Esophagus muscularis mucosa (tissue), 4 donors: Measurements from ENCODE around the gene PSME1. TPM values are rescaled to one million over a fixed set of nuclear protein-coding genes. Genes with fewer than 3 reads are reported as not detected.

ENCODE experiments used
- DNase-seq: peaks from one replicate; pipeline ENCODE4 v3.0.0-alpha.2; 2017; ENCODE audit errors: extremely low spot score
- H3K27ac ChIP-seq, 4 donors: fragments of 200-600 bp; sonication (generic); replicated peaks in 1 of 4; 1 replicate in 3 of 4; 2 replicates in 1 of 4; pipeline ENCODE4 v1.5.1; 2016 to 2019; ENCODE audit warnings: mild to moderate bottlenecking in 1 of 4
- H3K27me3 ChIP-seq, 4 donors: fragments of 200-600 bp; sonication (generic); one replicate each; pipeline versions ENCODE4 v1.5.1 to v1.6.0; 2016 to 2019
- H3K36me3 ChIP-seq, 4 donors: fragments of 200-600 bp; sonication (generic); one replicate each; pipeline ENCODE4 v1.5.1; 2016 to 2019
- H3K4me1 ChIP-seq, 4 donors: fragments of 200-600 bp; sonication (generic); one replicate each; pipeline ENCODE4 v1.5.1; 2016 to 2019
- H3K4me3 ChIP-seq, 4 donors: fragments of 200-600 bp; sonication (generic); 1 replicate in 2 of 4; 2 replicates in 2 of 4; pipeline ENCODE4 v1.5.1; 2016 to 2019; ENCODE audit warnings: mild to moderate bottlenecking in 4 of 4, moderate library complexity in 1 of 4
- H3K9me3 ChIP-seq, 4 donors: fragments of 200-600 bp; sonication (generic); 1 replicate in 3 of 4; 2 replicates in 1 of 4; pipeline ENCODE4 v1.5.1; 2016 to 2019
- CTCF ChIP-seq, 3 experiments: fragments of 200-600 bp in 2 of 3; fragments of 450-650 bp in 1 of 3; sonication (generic) in 2 of 3; IDR thresholded peaks; one replicate each; pipeline ENCODE4 v1.5.1; 2017 to 2019; ENCODE audit warnings: antibody characterized with exemption in 3 of 3, mild to moderate bottlenecking in 2 of 3, moderate library complexity in 1 of 3
- EP300 ChIP-seq: sonication (generic); formaldehyde crosslinking; IDR thresholded peaks from one replicate; pipeline ENCODE4 v1.6.1; 2017; ENCODE audit warnings: antibody characterized with exemption
- POLR2A ChIP-seq: fragments of 450-650 bp; IDR thresholded peaks from one replicate; pipeline ENCODE4 v1.6.1; 2017; ENCODE audit warnings: antibody characterized with exemption, moderate library complexity, mild to moderate bottlenecking, low read depth
- POLR2AphosphoS5 ChIP-seq, 2 donors: sonication (generic); formaldehyde crosslinking; IDR thresholded peaks; one replicate each; pipeline ENCODE4 v1.6.1; 2017; ENCODE audit warnings: antibody characterized with exemption in 2 of 2
- WGBS: methylation state at CpG from one replicate; pipeline ENCODE4 v1.1.5; 2018; 5-methylcytosine and 5-hydroxymethylcytosine counted together
- intact Hi-C: fragments of 100-400 bp; cut with DNase I; formaldehyde crosslinking; loops from one replicate; pipeline ENCODE4 v1.15.1; 2023
- total RNA-seq, 4 donors: library from RNA; depleted of rRNA; stranded (reverse); fragments of >200 nt; gene quantifications; one replicate each; pipeline versions ENCODE4 v1.1.0 to v1.2.1, GENCODE V29; 2016

PSME1 gene
- total RNA-seq, 4 donors from 2014 or later: 129 to 158 (median 143) TPM

- no peak for TF ChIP-seq EP300
- no peak for TF ChIP-seq POLR2A
- no peak for TF ChIP-seq POLR2AphosphoS5 (IDR thresholded peaks at IDR 0.05)
- intact Hi-C loops: no loop called here
- Histone ChIP-seq H3K27me3 (no peaks in the 10 kb centered on the region), H3K27ac (no peak overlapping the region), H3K4me1 (peaks cover 27 to 38% (median 36%) of the 10 kb centered on the region in 4 donors), H3K9me3 (no peaks in the 10 kb centered on the region), H3K4me3 (no peak overlapping the region), H3K36me3 (peaks cover 49 to 78% (median 75%) of the 10 kb centered on the region in 4 donors)
- DNase-seq: no peak
- 96% methylated on average over 11 of the region's 19 CpGs for WGBS
These were observed 48.3 kb downstream of the PSME1 start for GRCh38 chr14:24184104-24184970.

GRCh38 chr14:24185026-24185425 is 49.0 kb downstream of the PSME1 start:
- Histone ChIP-seq H3K9me3 (no peaks in the 10 kb centered on the region), H3K4me3 (no peak overlapping the region), H3K27ac (no peak overlapping the region), H3K36me3 (peaks cover 45 to 78% (median 72%) of the 10 kb centered on the region in 4 donors), H3K27me3 (no peaks in the 10 kb centered on the region), H3K4me1 (peaks cover 22 to 36% (median 34%) of the 10 kb centered on the region in 4 donors)
- no peak for DNase-seq
- TF ChIP-seq POLR2A: no peak
- no peak for TF ChIP-seq POLR2AphosphoS5 (IDR thresholded peaks at IDR 0.05)
- no peak for TF ChIP-seq CTCF (IDR thresholded peaks at IDR 0.05)
- no peak for TF ChIP-seq EP300
- intact Hi-C loops: no loop called here
- WGBS: 98% methylated on average over 7 of the region's 7 CpGs

GRCh38 chr14:24185741-24186140 is 49.7 kb downstream of the PSME1 start:
- no peak for TF ChIP-seq CTCF (IDR thresholded peaks at IDR 0.05)
- no peak for TF ChIP-seq POLR2AphosphoS5 (IDR thresholded peaks at IDR 0.05)
- no peak for TF ChIP-seq POLR2A
- Histone ChIP-seq H3K27ac (no peak overlapping the region), H3K4me1 (peaks cover 17 to 29% (median 26%) of the 10 kb centered on the region in 4 donors), H3K9me3 (no peaks in the 10 kb centered on the region), H3K36me3 (peaks cover 50 to 77% (median 71%) of the 10 kb centered on the region in 4 donors), H3K4me3 (no peak overlapping the region), H3K27me3 (no peaks in the 10 kb centered on the region)
- intact Hi-C loops: no loop called here
- no peak for DNase-seq
- WGBS: 89% methylated on average over 8 of the region's 11 CpGs

- no peak for TF ChIP-seq CTCF (IDR thresholded peaks at IDR 0.05)
- TF ChIP-seq POLR2AphosphoS5 (IDR thresholded peaks at IDR 0.05): no peak
- no peak for TF ChIP-seq POLR2A
- no peak for TF ChIP-seq EP300
- peaks cover 50 to 77% (median 69%) of the 10 kb centered on the region in 4 donors for H3K36me3 ChIP-seq
- intact Hi-C loops: no loop called here
- H3K4me1 ChIP-seq: peaks cover 17 to 31% (median 27%) of the 10 kb centered on the region in 4 donors
- 93% methylated on average over 10 of the region's 10 CpGs for WGBS
- no peak for DNase-seq
- H3K9me3 ChIP-seq: no peaks in the 10 kb centered on the region
- H3K27ac ChIP-seq: no peak overlapping the region
- no peaks in the 10 kb centered on the region for H3K27me3 ChIP-seq
- H3K4me3 ChIP-seq: no peak overlapping the region
These were observed 51.0 kb downstream of the PSME1 start for GRCh38 chr14:24186831-24187538.

- intact Hi-C loops: no loop called here
- TF ChIP-seq POLR2AphosphoS5 (IDR thresholded peaks at IDR 0.05) (no peak), CTCF (IDR thresholded peaks at IDR 0.05) (no peak), EP300 (no peak), POLR2A (no peak)
- Histone ChIP-seq H3K4me1 (peaks cover 17 to 36% (median 30%) of the 10 kb centered on the region in 4 donors), H3K4me3 (peak overlapping the region in 3 of 4 donors; percentile 67 to 84 (median 72)), H3K36me3 (peaks cover 53 to 77% (median 69%) of the 10 kb centered on the region in 4 donors), H3K9me3 (no peaks in the 10 kb centered on the region), H3K27ac (peak overlapping the region in 3 of 4 donors; percentile 70 to 89 (median 76)), H3K27me3 (no peaks in the 10 kb centered on the region)
- 82% methylated on average over 2 of the region's 2 CpGs for WGBS
- DNase-seq: no peak
These were observed 51.5 kb downstream of the PSME1 start for GRCh38 chr14:24187539-24187915.
